Ishikawa (cell line): ENCODE measurements around the gene SHH.

Experiments used
- EP300 ChIP-seq: IDR thresholded peaks from 2 replicates; pipeline ENCODE4 v1.6.1; 2012; ENCODE audit warnings: borderline replicate concordance
- ZBTB7A ChIP-seq: IDR thresholded peaks from 2 replicates; pipeline ENCODE4 v1.6.1; 2012; ENCODE audit warnings: low read depth
- TF ChIP-seq, protein P1 (sequence below): IDR thresholded peaks from 2 replicates; pipeline ENCODE4 v1.6.1; 2012; ENCODE audit warnings: low read depth, mild to moderate bottlenecking
- TF ChIP-seq, protein P2 (sequence below): IDR thresholded peaks from 2 replicates; pipeline ENCODE4 v1.6.1; 2012

DNA sequence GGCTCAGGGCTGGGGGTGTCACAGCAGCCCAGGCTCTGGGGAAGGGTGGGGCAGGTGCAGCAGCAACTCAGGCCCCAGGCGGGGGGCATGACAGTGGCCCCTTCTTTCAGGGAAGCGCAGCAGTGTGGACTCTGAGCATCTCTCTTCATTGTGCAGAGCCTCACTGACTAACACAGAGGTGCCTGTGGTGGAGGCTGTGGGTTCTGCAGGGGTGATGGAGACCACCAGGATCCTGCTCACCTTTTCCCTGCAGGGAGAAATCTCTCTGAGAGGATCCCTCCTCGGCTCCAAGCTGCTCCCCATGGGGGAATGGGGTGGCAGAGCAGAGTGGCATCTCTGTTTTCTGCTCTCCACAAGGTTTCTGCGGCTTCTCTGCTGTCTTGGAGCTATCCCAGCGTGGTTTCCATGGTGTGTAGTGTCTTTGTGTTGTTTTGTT, 37.8 kb upstream of the SHH start:
- TF ChIP-seq EP300: no peak
- TF ChIP-seq, protein P1, sequence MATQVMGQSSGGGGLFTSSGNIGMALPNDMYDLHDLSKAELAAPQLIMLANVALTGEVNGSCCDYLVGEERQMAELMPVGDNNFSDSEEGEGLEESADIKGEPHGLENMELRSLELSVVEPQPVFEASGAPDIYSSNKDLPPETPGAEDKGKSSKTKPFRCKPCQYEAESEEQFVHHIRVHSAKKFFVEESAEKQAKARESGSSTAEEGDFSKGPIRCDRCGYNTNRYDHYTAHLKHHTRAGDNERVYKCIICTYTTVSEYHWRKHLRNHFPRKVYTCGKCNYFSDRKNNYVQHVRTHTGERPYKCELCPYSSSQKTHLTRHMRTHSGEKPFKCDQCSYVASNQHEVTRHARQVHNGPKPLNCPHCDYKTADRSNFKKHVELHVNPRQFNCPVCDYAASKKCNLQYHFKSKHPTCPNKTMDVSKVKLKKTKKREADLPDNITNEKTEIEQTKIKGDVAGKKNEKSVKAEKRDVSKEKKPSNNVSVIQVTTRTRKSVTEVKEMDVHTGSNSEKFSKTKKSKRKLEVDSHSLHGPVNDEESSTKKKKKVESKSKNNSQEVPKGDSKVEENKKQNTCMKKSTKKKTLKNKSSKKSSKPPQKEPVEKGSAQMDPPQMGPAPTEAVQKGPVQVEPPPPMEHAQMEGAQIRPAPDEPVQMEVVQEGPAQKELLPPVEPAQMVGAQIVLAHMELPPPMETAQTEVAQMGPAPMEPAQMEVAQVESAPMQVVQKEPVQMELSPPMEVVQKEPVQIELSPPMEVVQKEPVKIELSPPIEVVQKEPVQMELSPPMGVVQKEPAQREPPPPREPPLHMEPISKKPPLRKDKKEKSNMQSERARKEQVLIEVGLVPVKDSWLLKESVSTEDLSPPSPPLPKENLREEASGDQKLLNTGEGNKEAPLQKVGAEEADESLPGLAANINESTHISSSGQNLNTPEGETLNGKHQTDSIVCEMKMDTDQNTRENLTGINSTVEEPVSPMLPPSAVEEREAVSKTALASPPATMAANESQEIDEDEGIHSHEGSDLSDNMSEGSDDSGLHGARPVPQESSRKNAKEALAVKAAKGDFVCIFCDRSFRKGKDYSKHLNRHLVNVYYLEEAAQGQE: no peak
- no peak for TF ChIP-seq ZBTB7A
- TF ChIP-seq, protein P2, sequence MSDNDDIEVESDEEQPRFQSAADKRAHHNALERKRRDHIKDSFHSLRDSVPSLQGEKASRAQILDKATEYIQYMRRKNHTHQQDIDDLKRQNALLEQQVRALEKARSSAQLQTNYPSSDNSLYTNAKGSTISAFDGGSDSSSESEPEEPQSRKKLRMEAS: no peak
